ENCODE data around the gene FATE1.

- TF ChIP-seq, protein P1, sequence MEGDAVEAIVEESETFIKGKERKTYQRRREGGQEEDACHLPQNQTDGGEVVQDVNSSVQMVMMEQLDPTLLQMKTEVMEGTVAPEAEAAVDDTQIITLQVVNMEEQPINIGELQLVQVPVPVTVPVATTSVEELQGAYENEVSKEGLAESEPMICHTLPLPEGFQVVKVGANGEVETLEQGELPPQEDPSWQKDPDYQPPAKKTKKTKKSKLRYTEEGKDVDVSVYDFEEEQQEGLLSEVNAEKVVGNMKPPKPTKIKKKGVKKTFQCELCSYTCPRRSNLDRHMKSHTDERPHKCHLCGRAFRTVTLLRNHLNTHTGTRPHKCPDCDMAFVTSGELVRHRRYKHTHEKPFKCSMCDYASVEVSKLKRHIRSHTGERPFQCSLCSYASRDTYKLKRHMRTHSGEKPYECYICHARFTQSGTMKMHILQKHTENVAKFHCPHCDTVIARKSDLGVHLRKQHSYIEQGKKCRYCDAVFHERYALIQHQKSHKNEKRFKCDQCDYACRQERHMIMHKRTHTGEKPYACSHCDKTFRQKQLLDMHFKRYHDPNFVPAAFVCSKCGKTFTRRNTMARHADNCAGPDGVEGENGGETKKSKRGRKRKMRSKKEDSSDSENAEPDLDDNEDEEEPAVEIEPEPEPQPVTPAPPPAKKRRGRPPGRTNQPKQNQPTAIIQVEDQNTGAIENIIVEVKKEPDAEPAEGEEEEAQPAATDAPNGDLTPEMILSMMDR (conservative IDR thresholded peaks at IDR 0.05 in 1 of 2, IDR thresholded peaks at IDR 0.05 in 1 of 2; ENCODE audit: extremely low read depth in 1 of 2, insufficient read depth in 1 of 2, low read depth in 1 of 2, low read length in 2 of 2): no peak
- TF ChIP-seq EZH2 (IDR thresholded peaks at IDR 0.05; ENCODE audit: borderline replicate concordance, low read length): no peak
These were observed 11.7 kb upstream of the FATE1 start for GRCh38 chrX:151704041-151704663.

Data from mammary epithelial cell (primary cell).